ENCODE data around the gene IL3RA.

The IL3RA gene

GRCh38 chrX:1316527-1316926 lies 20.1 kb upstream of the IL3RA start:
- no peak overlapping the region for H3K4me3 ChIP-seq (ENCODE audit: low read depth, low read length)
- TF ChIP-seq CTCF (IDR thresholded peaks at IDR 0.05; ENCODE audit: insufficient read depth, low read length, missing control alignments) = no peak
- ChIA-PET POLR2A (no interaction called here), CTCF (no interaction called here)
- DNase-seq (ENCODE audit: low read depth, low spot score) = no peak

DNA sequence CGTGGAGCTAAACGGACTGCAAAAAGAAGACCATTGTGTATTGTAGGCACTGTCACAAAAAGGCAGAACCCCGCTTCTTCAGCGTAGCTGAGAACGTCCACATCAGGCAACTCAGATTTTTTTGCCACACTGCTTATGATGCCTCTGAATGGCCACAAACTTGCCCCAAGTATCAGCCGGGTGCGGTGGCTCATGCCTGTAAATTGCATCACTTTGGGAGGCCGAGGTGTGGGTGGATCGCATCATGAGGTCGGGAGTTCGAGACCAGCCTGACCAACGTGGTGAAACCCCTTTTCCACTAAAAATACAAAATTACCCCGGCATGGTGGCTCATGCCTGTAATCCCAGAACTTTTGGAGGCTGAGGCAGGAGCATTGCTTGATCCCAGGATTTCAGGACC lies 14.9 kb upstream of the IL3RA start:
- POLR2A ChIA-PET = no interaction called here
- no peak for TF ChIP-seq CTCF (IDR thresholded peaks at IDR 0.05; ENCODE audit: insufficient read depth, low read length, missing control alignments)
- CTCF ChIA-PET = no interaction called here
- no peak overlapping the region for H3K4me3 ChIP-seq (ENCODE audit: low read depth, low read length)
- no peak for DNase-seq (ENCODE audit: low read depth, low spot score)

- POLR2A ChIA-PET = no interaction called here
- H3K4me3 ChIP-seq (ENCODE audit: low read depth, low read length) = no peak overlapping the region
- no peak for TF ChIP-seq CTCF (IDR thresholded peaks at IDR 0.05; ENCODE audit: insufficient read depth, low read length, missing control alignments)
- CTCF ChIA-PET = no interaction called here
- no peak for DNase-seq (ENCODE audit: low read depth, low spot score)
These were observed 14.2 kb upstream of the IL3RA start for GRCh38 chrX:1322393-1322792.

DNA sequence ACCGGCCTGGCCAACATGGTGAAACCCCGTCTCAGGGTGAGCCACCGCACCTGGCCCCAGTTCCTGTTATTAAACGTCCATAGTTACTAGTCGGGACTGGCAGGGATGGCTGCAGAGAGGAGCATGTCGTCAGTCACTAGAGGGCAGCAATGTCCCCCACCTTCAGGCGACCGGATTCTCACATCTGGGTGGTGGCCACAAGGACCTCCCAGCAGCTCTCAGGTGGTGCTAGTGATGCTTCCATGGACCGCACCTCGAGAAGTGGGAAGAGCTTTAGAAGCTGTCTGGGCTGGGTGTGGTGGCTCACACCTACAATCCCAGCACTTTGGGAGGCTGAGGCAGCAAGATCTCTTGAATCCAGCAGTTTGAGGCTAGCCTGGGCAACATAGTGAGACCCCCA lies 13.3 kb upstream of the IL3RA start:
- DNase-seq (ENCODE audit: low read depth, low spot score) = no peak
- peak; percentile 10 for TF ChIP-seq CTCF (IDR thresholded peaks at IDR 0.05; ENCODE audit: insufficient read depth, low read length, missing control alignments)
- CTCF ChIA-PET = no interaction called here
- H3K4me3 ChIP-seq (ENCODE audit: low read depth, low read length) = no peak overlapping the region
- POLR2A ChIA-PET = no interaction called here

GRCh38 chrX:1325515-1326116 lies 11.0 kb upstream of the IL3RA start:
- DNase-seq (ENCODE audit: low read depth, low spot score) = no peak
- POLR2A ChIA-PET = no interaction called here
- no peak overlapping the region for H3K4me3 ChIP-seq (ENCODE audit: low read depth, low read length)
- no peak for TF ChIP-seq CTCF (IDR thresholded peaks at IDR 0.05; ENCODE audit: insufficient read depth, low read length, missing control alignments)
- CTCF ChIA-PET = no interaction called here

DNA sequence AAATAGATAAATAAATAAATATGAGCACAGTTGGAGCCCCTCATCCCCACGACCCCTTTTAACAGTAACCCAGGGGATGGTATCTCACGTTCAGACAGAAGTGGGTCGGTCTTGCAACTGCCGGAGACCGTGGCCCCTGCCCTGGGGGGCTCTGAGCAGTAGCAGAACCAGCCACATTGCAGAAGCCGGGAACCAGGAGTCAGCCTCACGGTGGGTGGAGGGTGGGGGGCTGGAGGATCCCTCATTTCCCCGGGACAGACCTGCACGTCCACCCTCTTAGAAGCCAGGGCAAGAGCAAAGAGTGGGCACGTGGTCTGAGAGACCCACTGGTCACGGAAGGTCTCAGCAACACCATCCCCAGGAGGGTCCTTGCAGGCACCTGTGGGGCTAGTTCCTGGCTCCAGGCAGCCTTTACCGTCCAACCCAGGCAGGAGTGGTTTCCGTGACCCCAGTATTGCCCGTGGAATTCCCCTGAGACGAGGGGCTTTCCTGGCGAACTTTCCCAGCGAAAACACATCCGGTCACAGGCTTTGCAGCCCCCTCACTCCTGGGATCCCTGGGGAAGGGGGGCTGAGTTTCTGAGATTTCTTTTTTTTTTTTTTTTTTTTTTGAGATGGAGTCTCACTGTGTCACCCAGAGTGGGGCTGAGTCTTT lies 8.8 kb upstream of the IL3RA start:
- POLR2A ChIA-PET = no interaction called here
- DNase-seq (ENCODE audit: low read depth, low spot score) = no peak
- no peak for TF ChIP-seq CTCF (IDR thresholded peaks at IDR 0.05; ENCODE audit: insufficient read depth, low read length, missing control alignments)
- H3K4me3 ChIP-seq (ENCODE audit: low read depth, low read length) = no peak overlapping the region
- CTCF ChIA-PET = no interaction called here
